NCI-H187 treated with DMSO at 0.1 percent for 48 hours (cell line): ENCODE data around the gene BPIFB4.
"Not testable (repeated sequence)": the region's sequence is repeated elsewhere in the genome, so short reads cannot be mapped to it uniquely, and the experiment has no call there.

ENCODE experiments used
- DNase-seq: peaks from one replicate; lab custom pipeline; 2025; lab: John Stamatoyannopoulos, UW

BPIFB4 gene

GRCh38 chr20:33119725-33120720, 40.6 kb downstream of the BPIFB4 start:
- DNase-seq, result no peak

GRCh38 chr20:33120934-33121333, 41.5 kb downstream of the BPIFB4 start:
- DNase-seq, result no peak

GRCh38 chr20:33122297-33122696, 42.9 kb downstream of the BPIFB4 start:
- DNase-seq, result not testable (repeated sequence)

- no peak for DNase-seq
Measured at GRCh38 chr20:33124261-33124660, 44.8 kb downstream of the BPIFB4 start.

- DNase-seq, result no peak
Measured at GRCh38 chr20:33124994-33125393, 45.6 kb downstream of the BPIFB4 start.

GRCh38 chr20:33125983-33126382, 46.5 kb downstream of the BPIFB4 start:
- DNase-seq, result no peak

- no peak for DNase-seq
Measured at GRCh38 chr20:33127422-33128097, 48.1 kb downstream of the BPIFB4 start.

GRCh38 chr20:33130568-33131061, 51.2 kb downstream of the BPIFB4 start:
- no peak for DNase-seq

GRCh38 chr20:33131949-33132473, 52.6 kb downstream of the BPIFB4 start:
- DNase-seq, result no peak

GRCh38 chr20:33132513-33133372, 53.3 kb downstream of the BPIFB4 start:
- no peak for DNase-seq

GRCh38 chr20:33133373-33133941, 54.0 kb downstream of the BPIFB4 start:
- no peak for DNase-seq

- DNase-seq, result no peak
Measured at GRCh38 chr20:33137195-33137594, 57.8 kb downstream of the BPIFB4 start.

GRCh38 chr20:33139467-33139866, 60.0 kb downstream of the BPIFB4 start:
- no peak for DNase-seq

GRCh38 chr20:33145521-33145920, 66.1 kb downstream of the BPIFB4 start:
- DNase-seq, result no peak

GRCh38 chr20:33147299-33147698, 67.9 kb downstream of the BPIFB4 start:
- DNase-seq, result no peak

GRCh38 chr20:33148040-33148439, 68.6 kb downstream of the BPIFB4 start:
- DNase-seq, result no peak

GRCh38 chr20:33154252-33154651, 74.8 kb downstream of the BPIFB4 start:
- DNase-seq, result no peak

- DNase-seq, result no peak
Measured at GRCh38 chr20:33158637-33159385, 79.4 kb downstream of the BPIFB4 start.

- DNase-seq, result no peak
Measured at GRCh38 chr20:33159713-33160112, 80.3 kb downstream of the BPIFB4 start.

GRCh38 chr20:33160681-33161080, 81.2 kb downstream of the BPIFB4 start:
- DNase-seq, result no peak
